Esophagus squamous epithelium (tissue), 5 donors: ENCODE measurements around the gene KANSL1L. TPM values are rescaled to one million over a fixed set of nuclear protein-coding genes. Genes with fewer than 3 reads are reported as not detected.

Experiments used
- DNase-seq: peaks from one replicate; lab custom pipeline; 2025; lab: John Stamatoyannopoulos, UW
- H3K27ac ChIP-seq, 4 donors: fragments of 200-600 bp; sonication (generic); one replicate each; pipeline ENCODE4 v1.5.1; 2016 to 2019; ENCODE audit warnings: mild to moderate bottlenecking in 1 of 4
- H3K27me3 ChIP-seq, 4 donors: fragments of 200-600 bp; sonication (generic); 1 replicate in 3 of 4; 2 replicates in 1 of 4; pipeline versions ENCODE4 v1.5.1 to v1.6.0; 2017 to 2021; ENCODE audit warnings: antibody characterized with exemption in 1 of 4
- H3K36me3 ChIP-seq, 3 donors: fragments of 200-600 bp; sonication (generic); one replicate each; pipeline ENCODE4 v1.5.1; 2016 to 2019
- H3K4me1 ChIP-seq, 3 donors: fragments of 200-600 bp; sonication (generic); one replicate each; pipeline ENCODE4 v1.5.1; 2017 to 2019
- H3K4me3 ChIP-seq, 4 donors: fragments of 200-600 bp; sonication (generic); 1 replicate in 3 of 4; 2 replicates in 1 of 4; pipeline ENCODE4 v1.5.1; 2016 to 2019; ENCODE audit warnings: mild to moderate bottlenecking in 2 of 4, moderate library complexity in 1 of 4
- H3K9me3 ChIP-seq, 3 donors: fragments of 200-600 bp; sonication (generic); one replicate each; pipeline ENCODE4 v1.5.1; 2016 to 2019
- POLR2A ChIP-seq, 4 donors: fragments of 450-650 bp; IDR thresholded peaks; one replicate each; pipeline ENCODE4 v1.6.1; 2017; ENCODE audit warnings: antibody characterized with exemption in 4 of 4, mild to moderate bottlenecking in 4 of 4, moderate library complexity in 3 of 4
- whole genome bisulfite sequencing, 2 donors: methylation state at CpG; one replicate each; pipeline ENCODE4 v1.1.5; 2018; 5-methylcytosine and 5-hydroxymethylcytosine counted together
- intact Hi-C: fragments of 100-400 bp; cut with DNase I; formaldehyde crosslinking; loops from one replicate; pipeline ENCODE4 v1.15.0; 2022
- total RNA-seq, 4 donors: library from RNA; depleted of rRNA; stranded (reverse); fragments of >200 nt; gene quantifications; one replicate each; pipeline ENCODE4 v1.1.0, GENCODE V29; 2016
- TF ChIP-seq, protein P1 (sequence below), 6 experiments: fragments of 450-650 bp in 4 of 6; fragments of 200-600 bp in 2 of 6; sonication (generic) in 2 of 6; IDR thresholded peaks; one replicate each; pipeline ENCODE4 v1.5.1; 2016 to 2019; ENCODE audit warnings: antibody characterized with exemption in 6 of 6, mild to moderate bottlenecking in 4 of 6, moderate library complexity in 4 of 6
- donor health status: DM: yes; HTN: yes; CAD: no.

The KANSL1L gene, protein sequence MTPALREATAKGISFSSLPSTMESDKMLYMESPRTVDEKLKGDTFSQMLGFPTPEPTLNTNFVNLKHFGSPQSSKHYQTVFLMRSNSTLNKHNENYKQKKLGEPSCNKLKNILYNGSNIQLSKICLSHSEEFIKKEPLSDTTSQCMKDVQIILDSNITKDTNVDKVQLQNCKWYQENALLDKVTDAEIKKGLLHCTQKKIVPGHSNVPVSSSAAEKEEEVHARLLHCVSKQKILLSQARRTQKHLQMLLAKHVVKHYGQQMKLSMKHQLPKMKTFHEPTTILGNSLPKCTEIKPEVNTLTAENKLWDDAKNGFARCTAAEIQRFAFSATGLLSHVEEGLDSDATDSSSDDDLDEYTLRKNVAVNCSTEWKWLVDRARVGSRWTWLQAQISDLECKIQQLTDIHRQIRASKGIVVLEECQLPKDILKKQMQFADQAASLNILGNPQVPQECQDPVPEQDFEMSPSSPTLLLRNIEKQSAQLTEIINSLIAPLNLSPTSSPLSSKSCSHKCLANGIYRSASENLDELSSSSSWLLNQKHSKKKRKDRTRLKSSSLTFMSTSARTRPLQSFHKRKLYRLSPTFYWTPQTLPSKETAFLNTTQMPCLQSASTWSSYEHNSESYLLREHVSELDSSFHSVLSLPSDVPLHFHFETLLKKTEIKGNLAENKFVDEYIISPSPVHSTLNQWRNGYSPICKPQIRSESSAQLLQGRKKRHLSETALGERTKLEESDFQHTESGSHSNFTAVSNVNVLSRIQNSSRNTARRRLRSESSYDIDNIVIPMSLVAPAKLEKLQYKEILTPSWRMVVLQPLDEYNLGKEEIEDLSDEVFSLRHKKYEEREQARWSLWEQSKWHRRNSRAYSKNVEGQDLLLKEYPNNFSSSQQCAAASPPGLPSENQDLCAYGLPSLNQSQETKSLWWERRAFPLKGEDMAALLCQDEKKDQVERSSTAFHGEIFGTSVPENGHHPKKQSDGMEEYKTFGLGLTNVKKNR
- total RNA-seq: 10 to 100 TPM in 3 of 4 donors, 1 to 10 TPM in 1; 9.1 to 21.7 (median 13.6) TPM

DNA sequence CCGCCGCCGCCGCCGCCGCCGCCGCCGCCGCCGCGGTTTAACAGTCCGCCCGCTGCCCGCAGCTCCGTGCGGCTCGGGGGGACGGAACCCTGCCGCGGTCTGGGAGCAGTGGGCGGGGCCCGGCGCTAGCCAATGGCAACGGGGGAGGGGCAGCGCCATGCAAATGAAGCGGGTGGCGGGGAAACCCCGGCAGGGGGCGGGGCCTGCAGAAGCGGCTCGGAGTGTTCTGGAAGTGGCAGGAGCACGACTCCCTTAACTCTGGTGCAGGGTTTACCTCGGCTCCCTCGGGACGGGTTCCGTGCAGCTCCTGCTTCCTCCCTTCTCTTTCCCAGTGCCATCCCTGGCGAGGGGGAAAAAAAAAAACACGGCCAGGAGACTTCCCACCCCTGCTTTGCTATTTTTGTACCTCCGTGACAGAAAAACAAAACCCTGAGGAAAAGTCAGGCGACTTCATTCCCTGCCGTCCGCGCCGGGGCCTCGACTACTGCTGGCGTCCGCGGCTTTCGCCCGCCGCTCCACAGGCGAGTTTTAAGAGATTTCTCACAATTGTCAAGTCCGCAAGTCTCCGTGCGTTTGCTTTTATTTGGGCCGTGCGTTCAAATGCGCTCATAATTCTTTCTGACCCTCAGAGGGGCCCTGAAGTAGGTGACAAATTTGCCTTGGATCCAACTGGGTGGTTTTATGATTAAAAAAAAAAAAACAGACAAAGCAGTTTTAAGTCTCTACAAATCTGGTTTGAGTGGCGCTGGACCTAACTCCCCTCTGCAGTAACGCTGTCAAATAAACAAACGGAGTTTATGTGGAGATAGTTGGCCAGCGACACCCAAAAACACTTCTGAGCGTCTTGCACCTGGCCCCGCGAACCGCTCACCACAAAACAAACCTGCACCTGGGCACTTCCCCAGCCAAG is at the start of gene KANSL1L:
KANSL1L (minus strand) TSS at position 101 of the 910 bp plus-strand sequence. CDS start 16,827 bp downstream, outside the sequence.
- H3K27me3 ChIP-seq: no peaks in the 10 kb centered on the region
- H3K27ac ChIP-seq: peak within 1 kb of the TSS; percentile 98 to 100 (median 100)
- DNase-seq: peak; percentile 83
- no peaks in the 10 kb centered on the region for H3K9me3 ChIP-seq
- peak in 2 of 4 donors; percentile 82 for TF ChIP-seq POLR2A (IDR thresholded peaks at IDR 0.05)
- TF ChIP-seq, protein P1, sequence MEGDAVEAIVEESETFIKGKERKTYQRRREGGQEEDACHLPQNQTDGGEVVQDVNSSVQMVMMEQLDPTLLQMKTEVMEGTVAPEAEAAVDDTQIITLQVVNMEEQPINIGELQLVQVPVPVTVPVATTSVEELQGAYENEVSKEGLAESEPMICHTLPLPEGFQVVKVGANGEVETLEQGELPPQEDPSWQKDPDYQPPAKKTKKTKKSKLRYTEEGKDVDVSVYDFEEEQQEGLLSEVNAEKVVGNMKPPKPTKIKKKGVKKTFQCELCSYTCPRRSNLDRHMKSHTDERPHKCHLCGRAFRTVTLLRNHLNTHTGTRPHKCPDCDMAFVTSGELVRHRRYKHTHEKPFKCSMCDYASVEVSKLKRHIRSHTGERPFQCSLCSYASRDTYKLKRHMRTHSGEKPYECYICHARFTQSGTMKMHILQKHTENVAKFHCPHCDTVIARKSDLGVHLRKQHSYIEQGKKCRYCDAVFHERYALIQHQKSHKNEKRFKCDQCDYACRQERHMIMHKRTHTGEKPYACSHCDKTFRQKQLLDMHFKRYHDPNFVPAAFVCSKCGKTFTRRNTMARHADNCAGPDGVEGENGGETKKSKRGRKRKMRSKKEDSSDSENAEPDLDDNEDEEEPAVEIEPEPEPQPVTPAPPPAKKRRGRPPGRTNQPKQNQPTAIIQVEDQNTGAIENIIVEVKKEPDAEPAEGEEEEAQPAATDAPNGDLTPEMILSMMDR (IDR thresholded peaks at IDR 0.05): peak in 1 of 6 experiments; percentile 15
- peak within 1 kb of the TSS; percentile 71 to 97 (median 92) for H3K4me3 ChIP-seq
- H3K36me3 ChIP-seq: no peaks in the 10 kb centered on the region
- intact Hi-C loops: no loop called here
- peaks cover 0 to 47% (median 22%) of the 10 kb centered on the region in 3 donors for H3K4me1 ChIP-seq
- 0 to 2% methylated on average over 29 to 30 of the region's 67 CpGs for WGBS, 2 donors

DNA sequence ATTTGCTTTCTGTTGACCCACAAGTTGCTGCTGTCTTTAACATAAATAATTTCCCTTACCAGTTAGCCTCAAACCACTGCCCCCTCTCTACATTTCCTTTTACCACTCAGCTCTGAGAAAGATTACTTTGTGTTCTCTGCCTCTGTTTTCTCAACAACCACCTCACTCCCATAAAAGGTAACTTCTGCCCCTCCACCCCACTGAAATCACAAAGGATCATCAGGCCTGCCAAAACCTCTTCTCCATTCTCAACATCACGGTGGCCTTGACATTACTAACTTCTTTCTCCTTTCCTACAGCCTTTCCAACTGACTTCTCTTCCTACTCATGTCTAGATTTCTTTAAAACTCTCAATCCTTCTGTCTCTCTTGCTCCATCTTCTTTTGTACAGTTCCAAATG is 43.9 kb upstream of the KANSL1L start:
- TF ChIP-seq POLR2A (IDR thresholded peaks at IDR 0.05): no peak
- TF ChIP-seq, protein P1 (IDR thresholded peaks at IDR 0.05): no peak
- Histone ChIP-seq H3K27me3 (no peaks in the 10 kb centered on the region), H3K36me3 (no peaks in the 10 kb centered on the region), H3K4me3 (no peak overlapping the region), H3K27ac (no peak overlapping the region), H3K4me1 (no peaks in the 10 kb centered on the region), H3K9me3 (no peaks in the 10 kb centered on the region)
- DNase-seq: no peak
- intact Hi-C loops: no loop called here
- 31 to 42% methylated on average over 1 of the region's 1 CpG for WGBS, 2 donors

DNA sequence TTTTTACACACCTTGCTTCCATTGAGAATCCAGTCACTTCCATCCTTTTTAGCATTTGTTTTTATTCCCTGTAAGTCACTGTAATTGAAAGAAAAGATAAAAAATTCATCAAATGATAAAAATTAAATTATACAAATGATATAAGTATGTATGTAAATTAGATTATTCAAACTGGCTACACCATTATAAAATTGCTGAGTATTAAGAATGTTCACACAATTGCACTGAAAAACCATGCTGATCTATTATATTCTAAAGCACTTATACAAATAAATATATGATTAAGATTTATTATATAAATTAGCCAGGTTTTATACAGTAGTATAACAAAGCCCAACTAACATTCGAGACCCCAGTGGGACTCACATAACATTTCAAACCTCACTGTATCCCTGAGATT is 39.0 kb upstream of the KANSL1L start:
- intact Hi-C loops: no loop called here
- Histone ChIP-seq H3K27me3 (peaks cover 0 to 2% (median 0%) of the 10 kb centered on the region in 4 donors), H3K4me1 (no peaks in the 10 kb centered on the region), H3K27ac (no peak overlapping the region), H3K9me3 (no peaks in the 10 kb centered on the region), H3K36me3 (no peaks in the 10 kb centered on the region), H3K4me3 (no peak overlapping the region)
- TF ChIP-seq, protein P1 (IDR thresholded peaks at IDR 0.05): no peak
- TF ChIP-seq POLR2A (IDR thresholded peaks at IDR 0.05): no peak
- DNase-seq: no peak
- WGBS, 2 donors: 87 to 89% methylated on average over 1 of the region's 1 CpG

DNA sequence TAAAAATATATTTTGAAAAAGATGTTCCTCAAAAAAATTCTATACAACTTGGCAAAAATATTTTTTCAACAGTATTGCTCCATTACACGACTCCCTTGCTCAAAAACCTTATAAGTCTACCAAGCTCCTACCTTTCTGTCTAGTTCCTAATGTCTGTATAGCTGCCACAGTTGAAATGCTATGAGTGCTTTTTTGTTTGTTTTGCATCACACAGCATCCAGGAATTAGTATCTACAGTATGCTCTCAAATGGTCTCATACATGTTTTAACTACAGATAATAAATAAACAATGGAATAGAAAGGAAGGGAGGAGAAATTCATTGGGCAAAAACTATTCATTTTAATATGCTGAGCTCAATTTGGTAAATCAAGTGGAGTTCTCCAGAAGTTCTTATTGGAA is 36.7 kb upstream of the KANSL1L start:
- H3K4me1 ChIP-seq: no peaks in the 10 kb centered on the region
- H3K9me3 ChIP-seq: no peaks in the 10 kb centered on the region
- H3K27ac ChIP-seq: no peak overlapping the region
- TF ChIP-seq POLR2A (IDR thresholded peaks at IDR 0.05): no peak
- DNase-seq: no peak
- H3K27me3 ChIP-seq: peaks cover 0 to 5% (median 0%) of the 10 kb centered on the region in 4 donors
- no peaks in the 10 kb centered on the region for H3K36me3 ChIP-seq
- no peak overlapping the region for H3K4me3 ChIP-seq
- WGBS, 2 donors: 60 to 64% methylated on average over 1 of the region's 1 CpG
- intact Hi-C loops: no loop called here

DNA sequence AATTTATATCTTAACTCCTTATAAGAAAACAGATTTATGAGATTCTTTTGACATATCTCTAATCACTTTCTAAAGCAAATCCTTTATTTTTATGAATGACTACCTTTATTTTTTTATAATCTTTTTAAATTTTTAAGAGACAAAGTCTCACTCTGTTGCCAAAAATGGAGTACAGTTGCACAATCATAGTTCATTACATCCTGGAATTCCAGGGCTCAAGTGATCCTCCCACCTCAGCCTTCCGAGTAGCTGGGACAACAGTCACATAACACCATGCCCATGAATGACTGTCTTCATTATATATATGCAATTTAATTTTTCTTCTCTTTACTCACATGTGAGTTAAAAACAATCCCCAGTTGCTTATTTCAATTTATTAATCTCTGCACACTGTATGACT is 32.3 kb upstream of the KANSL1L start:
- no peak overlapping the region for H3K27ac ChIP-seq
- intact Hi-C loops: no loop called here
- WGBS, 2 donors: 41 to 70% methylated on average over 1 of the region's 1 CpG
- H3K9me3 ChIP-seq: no peaks in the 10 kb centered on the region
- H3K4me3 ChIP-seq: no peak overlapping the region
- peaks cover 0 to 10% (median 0%) of the 10 kb centered on the region in 4 donors for H3K27me3 ChIP-seq
- no peaks in the 10 kb centered on the region for H3K36me3 ChIP-seq
- TF ChIP-seq, protein P1 (IDR thresholded peaks at IDR 0.05): no peak
- DNase-seq: no peak
- H3K4me1 ChIP-seq: peaks cover 0 to 3% (median 0%) of the 10 kb centered on the region in 3 donors
